NCI-H187 (cell line): ENCODE results near the gene RPTOR.
"Not testable (repeated sequence)": the region's sequence is repeated elsewhere in the genome, so short reads cannot be mapped to it uniquely, and the experiment has no call there.

ENCODE experiments used
- DNase-seq, 2 experiments: peaks; one replicate each; lab custom pipeline; 2025; lab: John Stamatoyannopoulos, UW

The RPTOR gene

GRCh38 chr17:80555266-80555665 lies 10.6 kb downstream of the RPTOR start:
- no peak for DNase-seq

GRCh38 chr17:80558046-80558445 lies 13.4 kb downstream of the RPTOR start:
- DNase-seq: no peak

- DNase-seq: no peak
These were observed 15.2 kb downstream of the RPTOR start for GRCh38 chr17:80559825-80560251.

- DNase-seq: no peak
These were observed 17.0 kb downstream of the RPTOR start for GRCh38 chr17:80561541-80562114.

GRCh38 chr17:80564545-80564944 lies 19.9 kb downstream of the RPTOR start:
- no peak for DNase-seq

- DNase-seq: no peak
These were observed 20.9 kb downstream of the RPTOR start for GRCh38 chr17:80565343-80566053.

DNA sequence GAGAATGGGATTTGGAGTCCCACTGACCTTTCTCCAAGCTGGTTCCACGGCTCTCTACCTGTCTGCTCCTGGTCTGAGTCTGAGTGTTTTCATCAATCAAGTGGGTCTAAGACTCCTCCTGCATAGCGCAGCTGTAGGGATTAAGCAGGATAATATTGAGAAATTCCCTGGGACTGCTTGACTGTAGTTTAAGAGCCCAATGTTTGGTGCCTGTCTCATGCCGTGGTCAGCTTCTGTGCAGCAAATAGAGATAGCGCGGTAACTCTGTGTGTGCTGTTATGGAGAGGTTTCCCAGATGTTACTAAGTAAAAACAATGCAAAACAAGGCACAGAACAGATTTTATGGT lies 21.4 kb downstream of the RPTOR start:
- DNase-seq: no peak

DNA sequence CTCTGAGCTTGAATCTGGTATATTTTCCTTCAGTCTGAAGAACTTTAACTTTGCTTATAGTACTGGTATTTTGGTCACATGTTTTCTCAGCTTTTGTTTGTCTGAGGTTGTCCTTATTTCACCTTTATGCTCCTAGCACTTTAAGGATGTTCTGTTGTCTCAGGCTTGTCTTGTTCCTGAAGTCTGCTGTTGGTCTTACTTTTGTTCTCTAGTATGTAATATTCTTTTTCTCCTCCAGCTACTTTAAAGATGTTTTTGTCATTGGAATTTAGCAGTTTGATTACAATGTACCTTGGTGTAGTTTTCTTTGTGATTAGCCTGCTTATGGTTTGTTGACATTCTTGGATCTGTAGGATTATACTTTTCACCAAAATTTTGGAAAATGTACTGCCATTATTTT lies 23.6 kb downstream of the RPTOR start:
- no peak for DNase-seq

DNA sequence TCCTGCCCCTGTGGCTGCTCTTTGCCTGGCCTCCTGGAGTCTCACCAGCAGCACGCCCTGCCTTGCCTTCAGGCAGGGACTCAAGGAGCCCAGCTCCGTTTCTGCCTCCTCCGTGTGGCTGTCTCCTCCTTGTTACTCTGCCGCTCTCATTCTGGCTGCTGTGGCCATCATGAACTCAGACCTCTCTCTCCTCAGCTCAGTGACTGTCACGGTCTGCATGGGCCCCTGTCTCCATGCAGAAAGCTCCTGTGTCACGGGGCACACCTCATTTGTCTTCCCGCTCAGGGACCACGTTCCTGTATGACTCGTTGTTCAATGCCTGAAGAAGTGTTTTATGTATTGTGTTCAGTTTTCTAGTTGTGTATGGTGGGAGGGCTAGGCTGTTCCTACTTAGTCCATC lies 25.3 kb downstream of the RPTOR start:
- DNase-seq: no peak

GRCh38 chr17:80573701-80574100 lies 29.1 kb downstream of the RPTOR start:
- DNase-seq: no peak

- DNase-seq: no peak
These were observed 29.9 kb downstream of the RPTOR start for GRCh38 chr17:80574496-80574895.

DNA sequence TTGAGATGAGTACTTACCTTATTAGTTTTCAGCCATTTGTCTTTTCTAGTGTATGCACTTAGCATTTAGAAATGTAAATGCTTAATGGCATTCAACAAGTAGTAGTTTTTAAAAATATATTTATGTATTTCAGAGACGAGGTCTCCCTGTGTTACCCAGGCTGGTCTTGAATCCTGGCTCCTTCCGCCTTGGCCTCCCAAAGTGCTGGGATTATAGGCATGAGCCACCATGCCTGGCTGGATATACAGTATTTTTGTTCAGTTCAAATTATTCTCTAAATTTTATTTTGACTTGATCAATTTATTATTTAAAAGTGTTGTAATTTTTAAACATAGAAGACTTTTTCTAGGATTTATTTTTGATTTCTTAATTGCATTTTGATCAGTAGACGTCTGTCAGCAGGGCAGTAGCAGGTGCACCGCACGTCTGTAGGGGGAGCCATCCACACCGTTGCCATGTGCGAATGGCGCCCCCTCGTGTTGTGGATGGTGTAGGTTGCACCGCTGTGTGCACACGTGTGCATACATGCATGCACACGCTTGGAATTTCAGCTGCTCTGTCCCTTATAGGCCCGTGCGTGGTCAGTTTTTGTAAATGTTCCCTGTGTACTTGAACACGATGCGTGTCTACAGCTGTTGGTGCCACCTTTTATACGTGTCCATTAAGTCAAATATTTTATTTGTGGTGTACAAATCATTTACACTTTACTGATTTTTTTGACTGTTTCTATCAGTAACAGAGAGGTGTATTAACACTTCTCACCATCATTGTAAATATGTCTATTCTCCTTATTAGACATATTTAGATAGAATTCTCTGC lies 30.6 kb downstream of the RPTOR start:
- peak; percentile 62 to 81 for DNase-seq

DNA sequence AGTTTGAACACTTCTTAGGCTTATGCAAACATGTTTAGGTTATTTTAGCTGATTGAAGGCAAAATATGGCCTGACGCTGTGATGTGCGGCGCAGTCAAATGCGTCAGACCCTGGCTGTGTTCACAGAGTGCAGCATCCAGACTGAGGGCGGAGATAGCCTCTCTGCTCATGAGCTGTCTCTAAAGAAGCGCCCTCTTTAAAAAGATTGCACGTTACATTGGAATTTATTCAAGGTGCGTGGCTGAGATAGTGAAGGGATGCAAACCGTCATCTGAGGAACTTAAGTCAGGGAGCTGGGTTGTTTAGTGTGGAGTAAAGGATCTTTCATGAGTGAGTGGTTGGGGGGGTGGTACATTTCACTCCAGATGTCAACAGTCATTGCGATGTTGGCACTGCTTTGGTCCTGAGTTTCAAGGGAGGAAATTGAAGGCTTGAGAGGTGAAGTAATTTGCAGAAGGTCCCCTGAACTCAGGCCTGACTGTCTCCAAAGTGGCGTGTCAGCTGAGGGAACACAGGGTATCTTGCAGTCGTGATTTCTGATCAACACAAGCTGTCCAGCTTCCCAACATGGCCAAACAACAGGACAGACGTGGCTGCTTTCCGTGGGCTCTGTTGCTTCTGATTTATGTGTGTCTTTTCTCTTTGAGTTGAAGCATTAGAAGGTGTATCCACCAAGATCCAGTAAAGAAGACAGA lies 33.4 kb downstream of the RPTOR start:
- DNase-seq: no peak

DNA sequence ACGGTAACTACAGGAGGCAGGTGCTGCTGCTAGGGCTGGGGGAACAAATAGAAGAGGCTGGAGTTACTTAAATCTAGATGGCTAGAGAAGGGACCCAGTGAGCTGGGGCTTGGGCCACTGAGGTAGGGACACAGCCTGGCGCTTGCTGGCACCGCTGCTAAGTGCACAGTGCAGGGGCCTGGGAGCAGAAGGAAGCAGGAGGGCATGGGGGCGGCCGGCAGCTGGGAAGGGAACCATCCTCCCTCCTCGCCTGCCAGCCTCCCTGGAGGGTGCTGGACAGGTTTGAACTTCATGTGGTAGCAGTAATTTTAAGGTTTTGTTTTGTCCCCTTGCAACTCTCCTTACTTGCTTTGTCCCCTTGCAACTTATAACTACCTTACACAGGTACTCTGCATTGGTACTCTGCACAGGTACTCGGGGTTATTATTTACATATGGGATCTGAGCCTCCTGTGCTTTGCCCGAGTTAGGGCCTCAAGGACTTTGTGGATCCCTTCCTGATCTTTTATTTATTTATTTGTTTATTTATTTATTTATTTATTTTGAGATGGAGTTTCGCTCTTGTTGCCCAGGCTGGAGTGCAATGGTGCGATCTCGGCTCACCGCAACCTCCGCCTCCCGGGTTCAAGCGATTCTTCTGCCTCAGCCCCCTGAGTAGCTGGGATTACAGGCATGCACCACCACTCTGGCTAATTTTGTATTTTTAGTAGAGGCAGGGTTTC lies 34.2 kb downstream of the RPTOR start:
- not testable (repeated sequence) for DNase-seq

DNA sequence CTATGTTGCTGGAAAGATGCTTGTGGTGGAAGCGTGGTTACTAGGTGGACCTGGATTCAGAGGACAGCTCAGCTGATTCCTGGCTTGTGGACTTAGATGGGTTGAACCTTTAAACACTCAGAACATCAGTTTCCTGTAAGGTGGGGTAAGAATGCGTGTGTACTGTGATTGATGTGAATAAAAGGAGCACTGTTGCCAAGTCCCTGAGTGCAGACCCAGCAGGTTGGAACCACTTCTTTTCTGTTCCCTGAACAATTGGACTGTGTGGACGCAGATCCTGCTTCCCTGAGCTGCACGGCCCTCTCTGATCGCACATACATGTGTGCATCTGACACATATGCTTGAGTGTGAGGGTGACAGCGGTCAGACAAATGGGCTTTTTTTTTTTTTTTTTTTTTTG lies 37.5 kb downstream of the RPTOR start:
- DNase-seq: no peak

DNA sequence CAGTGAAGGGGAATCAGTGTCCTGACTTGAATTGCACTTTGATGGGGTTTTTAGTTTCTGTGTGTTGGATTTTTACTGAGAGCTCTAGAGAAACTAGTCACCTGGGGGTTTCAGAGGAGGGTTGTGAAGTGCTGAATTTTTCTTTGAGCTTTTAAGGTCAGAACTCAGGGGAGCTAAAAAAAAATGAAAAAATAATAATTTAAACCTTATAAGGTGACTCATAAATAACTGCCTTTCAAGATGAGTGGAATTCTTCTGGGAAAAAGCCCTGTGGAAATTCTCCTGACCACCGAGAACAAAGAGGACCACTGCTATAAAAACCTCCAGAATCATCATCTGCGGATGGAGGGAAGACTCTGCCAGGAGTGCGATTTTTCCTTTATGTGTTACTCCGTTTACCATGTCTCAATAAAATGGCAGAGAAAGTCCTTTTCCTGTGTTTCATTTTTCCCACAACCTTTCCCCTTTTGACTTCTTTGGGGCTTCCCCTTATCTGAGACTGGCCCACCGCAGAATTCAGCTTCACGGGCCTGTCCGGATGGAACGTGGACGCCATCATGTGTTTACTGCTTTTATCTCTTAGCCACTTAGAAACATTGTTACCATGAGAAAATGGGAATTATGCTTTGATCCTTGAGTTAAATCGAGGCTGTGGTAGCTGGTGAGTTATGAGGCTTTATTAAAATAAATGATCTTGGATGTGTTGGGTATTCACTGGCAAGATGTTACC lies 39.7 kb downstream of the RPTOR start:
- no peak for DNase-seq

DNA sequence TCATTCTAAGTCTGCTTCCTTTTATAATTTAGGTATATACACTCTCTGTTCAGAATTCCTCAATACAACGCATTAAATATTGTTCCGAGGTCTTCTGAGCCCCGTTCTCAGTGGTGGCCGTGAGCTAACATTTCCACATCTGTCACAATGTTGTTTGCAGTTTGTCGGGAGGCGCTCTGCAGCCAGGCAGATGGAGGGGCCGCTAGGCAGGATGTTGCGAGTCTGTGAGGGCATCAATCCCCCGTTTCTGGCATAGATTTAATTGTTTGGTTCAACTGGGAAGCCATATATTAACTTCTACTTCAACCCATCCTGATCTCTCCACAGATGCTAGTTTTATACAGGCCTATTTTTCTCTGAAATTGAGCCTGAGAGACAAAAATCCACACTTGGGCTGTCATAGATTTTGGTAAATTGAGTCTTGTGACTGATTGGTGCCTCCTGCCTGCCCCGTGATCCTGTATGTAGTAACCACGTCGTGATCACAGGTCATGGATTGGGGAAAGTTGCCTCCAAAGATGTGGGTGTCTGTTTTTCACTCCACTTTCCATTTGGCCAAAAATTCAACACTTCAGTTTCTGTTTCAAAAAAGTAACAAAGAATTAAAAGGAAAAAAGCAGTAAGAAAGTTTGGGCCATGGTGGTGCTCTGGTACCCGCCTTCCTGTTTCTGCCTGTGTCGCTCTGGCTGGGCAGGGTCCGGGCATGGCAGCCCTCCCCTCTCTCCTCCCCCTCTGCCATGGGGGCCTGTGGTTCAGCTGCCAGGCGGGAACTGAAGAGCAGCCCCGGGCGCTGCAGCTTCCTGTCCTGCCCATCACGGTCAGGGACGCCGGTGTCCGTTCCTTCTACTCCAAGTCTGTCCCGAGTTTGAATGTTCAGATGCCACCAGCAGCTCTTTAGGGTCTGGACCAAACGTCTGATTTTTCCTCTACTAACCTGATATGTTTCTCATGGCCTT lies 41.5 kb downstream of the RPTOR start:
- DNase-seq: no peak

DNA sequence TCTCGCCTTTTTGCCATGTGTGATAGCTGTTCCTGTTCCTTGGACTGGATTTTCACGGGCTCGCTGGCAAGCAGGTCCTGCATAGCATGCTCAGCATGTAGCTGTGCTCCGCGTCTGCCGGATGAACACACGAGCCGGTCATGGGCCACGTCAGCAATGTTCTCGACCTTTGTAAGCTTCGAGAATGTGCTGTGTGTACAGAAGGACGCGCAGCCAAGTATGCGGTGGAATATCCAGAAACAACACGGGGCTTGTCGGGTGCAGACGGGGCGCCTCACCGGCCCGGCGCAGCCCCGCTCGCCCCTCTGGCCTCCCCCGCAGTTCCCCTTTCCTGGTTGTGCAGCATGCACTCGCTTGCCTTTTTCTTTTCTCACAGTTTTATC lies 42.2 kb downstream of the RPTOR start:
- no peak for DNase-seq

- no peak for DNase-seq
These were observed 44.2 kb downstream of the RPTOR start for GRCh38 chr17:80588702-80589383.

GRCh38 chr17:80591788-80592187 lies 47.1 kb downstream of the RPTOR start:
- DNase-seq: no peak
